ENCODE measurements around the gene PLEKHM3.

DNA sequence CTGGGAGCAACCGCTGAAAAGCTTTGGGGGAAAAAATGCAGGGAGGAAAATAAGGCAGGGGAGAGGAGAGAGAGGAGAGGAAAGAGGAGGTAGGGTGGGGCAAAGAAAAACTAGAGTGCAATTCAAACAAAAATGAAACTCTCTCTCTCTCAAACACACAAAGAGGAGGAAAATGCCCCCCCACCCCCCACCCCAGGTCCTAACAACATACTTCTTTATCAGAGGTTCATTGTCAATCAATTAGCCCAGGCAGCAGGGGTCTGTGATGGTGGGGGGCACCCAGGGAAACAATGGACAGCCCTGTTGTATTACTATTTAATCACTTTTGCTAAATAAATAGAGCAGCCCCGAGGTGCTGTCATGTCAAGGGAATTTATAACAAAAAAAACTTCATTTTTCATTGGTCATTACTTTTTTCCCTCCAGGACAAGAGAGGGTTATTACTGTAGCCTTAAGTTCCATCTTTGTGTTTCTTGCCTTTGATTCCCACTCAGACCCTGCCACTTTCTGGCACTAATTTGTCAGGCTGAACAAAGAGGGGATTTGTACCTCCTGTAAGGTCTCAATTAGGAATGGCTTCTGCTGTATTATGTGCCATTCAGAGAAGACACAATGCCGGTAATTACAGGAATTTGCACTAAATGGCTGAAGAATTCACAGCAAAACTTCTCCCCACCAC, 55.0 kb downstream of the PLEKHM3 start:
- TF ChIP-seq CEBPZ (IDR thresholded peaks at IDR 0.05; ENCODE audit: low read length) (no peak), MAZ (IDR thresholded peaks at IDR 0.05; ENCODE audit: borderline replicate concordance, low read depth, low read length) (no peak), MAZ (CRISPR knock-in tag; IDR thresholded peaks at IDR 0.05; ENCODE audit: low read depth) (no peak), HNRNPLL (IDR thresholded peaks at IDR 0.05; ENCODE audit: low read depth, low read length, poor library complexity, severe bottlenecking) (no peak), EZH2 (conservative IDR thresholded peaks at IDR 0.05; ENCODE audit: low read depth, low read length) (no peak), KAT7 (CRISPR knock-in tag; IDR thresholded peaks at IDR 0.05; ENCODE audit: borderline replicate concordance) (no peak), PHF8 (CRISPR knock-in tag; IDR thresholded peaks at IDR 0.05) (no peak), SP4 (CRISPR knock-in tag; IDR thresholded peaks at IDR 0.05) (no peak), NKX3-1 (CRISPR knock-in tag; IDR thresholded peaks at IDR 0.05) (no peak), EP300 (IDR thresholded peaks at IDR 0.05; ENCODE audit: low read depth in 2 of 2, low read length in 2 of 2) (no peak), EP300 (CRISPR knock-in tag; IDR thresholded peaks at IDR 0.05; ENCODE audit: borderline replicate concordance) (no peak), BHLHE40 (IDR thresholded peaks at IDR 0.05; ENCODE audit: low read length) (no peak), ZSCAN29 (CRISPR knock-in tag; conservative IDR thresholded peaks at IDR 0.05) (no peak), PBX2 (CRISPR knock-in tag; IDR thresholded peaks at IDR 0.05) (no peak), JUNB (CRISPR knock-in tag; IDR thresholded peaks at IDR 0.05; ENCODE audit: borderline replicate concordance) (no peak)
- TF ChIP-seq, protein P1, sequence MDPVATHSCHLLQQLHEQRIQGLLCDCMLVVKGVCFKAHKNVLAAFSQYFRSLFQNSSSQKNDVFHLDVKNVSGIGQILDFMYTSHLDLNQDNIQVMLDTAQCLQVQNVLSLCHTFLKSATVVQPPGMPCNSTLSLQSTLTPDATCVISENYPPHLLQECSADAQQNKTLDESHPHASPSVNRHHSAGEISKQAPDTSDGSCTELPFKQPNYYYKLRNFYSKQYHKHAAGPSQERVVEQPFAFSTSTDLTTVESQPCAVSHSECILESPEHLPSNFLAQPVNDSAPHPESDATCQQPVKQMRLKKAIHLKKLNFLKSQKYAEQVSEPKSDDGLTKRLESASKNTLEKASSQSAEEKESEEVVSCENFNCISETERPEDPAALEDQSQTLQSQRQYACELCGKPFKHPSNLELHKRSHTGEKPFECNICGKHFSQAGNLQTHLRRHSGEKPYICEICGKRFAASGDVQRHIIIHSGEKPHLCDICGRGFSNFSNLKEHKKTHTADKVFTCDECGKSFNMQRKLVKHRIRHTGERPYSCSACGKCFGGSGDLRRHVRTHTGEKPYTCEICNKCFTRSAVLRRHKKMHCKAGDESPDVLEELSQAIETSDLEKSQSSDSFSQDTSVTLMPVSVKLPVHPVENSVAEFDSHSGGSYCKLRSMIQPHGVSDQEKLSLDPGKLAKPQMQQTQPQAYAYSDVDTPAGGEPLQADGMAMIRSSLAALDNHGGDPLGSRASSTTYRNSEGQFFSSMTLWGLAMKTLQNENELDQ (CRISPR knock-in tag; IDR thresholded peaks at IDR 0.05; ENCODE audit: borderline replicate concordance): no peak

All from HepG2 (cell line).